Activated T-helper 1 cell treated with Interleukin-2 at 50 U/mL for 16 hours (primary cell): ENCODE results near the gene STK10.

Experiments used
- DNase-seq: peaks from one replicate; pipeline ENCODE4 v3.0.0-alpha.2; 2020; ENCODE audit warnings: low read depth

Gene STK10

GRCh38 chr5:172088801-172089200 lies 99.2 kb downstream of the STK10 start:
- DNase-seq = no peak

GRCh38 chr5:172086194-172086975 lies 101.6 kb downstream of the STK10 start:
- DNase-seq = no peak

GRCh38 chr5:172085738-172086137 lies 102.3 kb downstream of the STK10 start:
- no peak for DNase-seq

- no peak for DNase-seq
Measured at GRCh38 chr5:172082180-172082579, 105.8 kb downstream of the STK10 start.

GRCh38 chr5:172079876-172080275 lies 108.1 kb downstream of the STK10 start:
- DNase-seq = no peak

- no peak for DNase-seq
Measured at GRCh38 chr5:172078726-172079345, 109.2 kb downstream of the STK10 start.

GRCh38 chr5:172077664-172078425 lies 110.2 kb downstream of the STK10 start:
- DNase-seq = no peak

GRCh38 chr5:172076761-172077244 lies 111.2 kb downstream of the STK10 start:
- no peak for DNase-seq

GRCh38 chr5:172075656-172076055 lies 112.4 kb downstream of the STK10 start:
- no peak for DNase-seq

- no peak for DNase-seq
Measured at GRCh38 chr5:172074896-172075295, 113.1 kb downstream of the STK10 start.

GRCh38 chr5:172071309-172071875 lies 116.6 kb downstream of the STK10 start:
- no peak for DNase-seq

GRCh38 chr5:172065431-172066065 lies 122.5 kb downstream of the STK10 start:
- DNase-seq = no peak

- DNase-seq = no peak
Measured at GRCh38 chr5:172064766-172065165, 123.3 kb downstream of the STK10 start.

- no peak for DNase-seq
Measured at GRCh38 chr5:172064358-172064757, 123.7 kb downstream of the STK10 start.

GRCh38 chr5:172063463-172064235 lies 124.4 kb downstream of the STK10 start:
- DNase-seq = no peak

GRCh38 chr5:172059661-172060100 lies 128.3 kb downstream of the STK10 start:
- no peak for DNase-seq

GRCh38 chr5:172058088-172058487 lies 129.9 kb downstream of the STK10 start:
- no peak for DNase-seq

GRCh38 chr5:172055996-172056395 lies 132.0 kb downstream of the STK10 start:
- DNase-seq = no peak

- no peak for DNase-seq
Measured at GRCh38 chr5:172055421-172055820, 132.6 kb downstream of the STK10 start.

- DNase-seq = no peak
Measured at GRCh38 chr5:172054611-172055153, 133.3 kb downstream of the STK10 start.
